Endothelial cell of umbilical vein (primary cell): ENCODE data around the gene PPP2R5A. TPM values are rescaled to one million over a fixed set of nuclear protein-coding genes. Genes with fewer than 3 reads are reported as not detected.

Experiments used
- BruUV-seq: library from RNA; stranded (reverse); fragments of 400-500 nt; replicated peaks from 2 replicates; lab custom pipeline; 2021; lab: Mats Ljungman, UMichigan
- CTCF ChIA-PET: fragments of 300-600, 350-600 bp; sonication (Branson Sonifier 250); formaldehyde crosslinking; loops from one replicate; lab custom pipeline; 2021; ENCODE audit warnings: antibody characterized with exemption, inconsistent platforms; lab: Charles Lee
- POLR2A ChIA-PET: fragments of 300-600, 350-600 bp; sonication (Branson Sonifier 250); formaldehyde crosslinking; loops from one replicate; lab custom pipeline; 2021; ENCODE audit warnings: antibody characterized with exemption, inconsistent platforms; lab: Charles Lee
- DNase-seq: peaks from one replicate; pipeline ENCODE4 v3.0.0-alpha.2; 2011; ENCODE audit warnings: low read depth, low spot score
- FAIRE-seq: peaks from 2 replicates; lab custom pipeline; 2011; peaks lifted over from hg19 to GRCh38; lab: Jason Lieb, UNC
- H2AFZ ChIP-seq: 2 replicates; pipeline ENCODE4 v1.6.0; 2012; ENCODE audit warnings: low read depth, low read length, control low read depth, inconsistent platforms
- H3K27ac ChIP-seq: 2 replicates; pipeline ENCODE4 v1.5.1; 2011; ENCODE audit warnings: low read depth, mild to moderate bottlenecking, control low read depth, low read length, moderate library complexity; ENCODE audit not compliant: insufficient read depth
- H3K27me3 ChIP-seq, 2 experiments: 2 replicates each; pipeline versions ENCODE4 v1.6.0 to v1.6.1; 2011; ENCODE audit warnings: low read length in 2 of 2, mixed read lengths in 1 of 2; ENCODE audit not compliant: control insufficient read depth in 2 of 2, insufficient read depth in 2 of 2
- H3K36me3 ChIP-seq, 2 experiments: 2 replicates in 1 of 2; 3 replicates in 1 of 2; pipeline ENCODE4 v1.5.1; 2011; ENCODE audit warnings: low read length in 2 of 2, mild to moderate bottlenecking in 1 of 2, moderate library complexity in 1 of 2; ENCODE audit not compliant: control insufficient read depth in 2 of 2, insufficient read depth in 2 of 2; ENCODE audit errors: extremely low read depth in 1 of 2
- H3K4me1 ChIP-seq: 3 replicates; pipeline ENCODE4 v1.5.1; 2011; ENCODE audit warnings: mild to moderate bottlenecking, low read length; ENCODE audit not compliant: control insufficient read depth, insufficient read depth; ENCODE audit errors: extremely low read depth
- H3K4me2 ChIP-seq: 2 replicates; pipeline ENCODE4 v1.6.1; 2011; ENCODE audit warnings: low read length, control low read depth, mixed read lengths; ENCODE audit not compliant: insufficient read depth
- H3K4me3 ChIP-seq, 3 experiments: fragments of 200-600 bp in 1 of 3; sonication (generic), shearing (Covaris generic) in 1 of 3; replicated peaks in 1 of 3; 2 replicates each; pipeline ENCODE4 v1.5.1; 2011 to 2016; ENCODE audit warnings: control low read depth in 3 of 3, low read length in 3 of 3, mild to moderate bottlenecking in 2 of 3, inconsistent platforms in 1 of 3, low read depth in 1 of 3, moderate library complexity in 1 of 3; ENCODE audit not compliant: insufficient read depth in 1 of 3
- H3K79me2 ChIP-seq: 2 replicates; pipeline ENCODE4 v1.6.0; 2012; ENCODE audit warnings: low read length, inconsistent platforms; ENCODE audit not compliant: control insufficient read depth, insufficient read depth
- H3K9ac ChIP-seq: replicated peaks from 2 replicates; pipeline ENCODE3; 2011; ENCODE audit warnings: low read length, control low read depth; ENCODE audit not compliant: insufficient read depth; ENCODE audit errors: extremely low read depth
- H3K9me1 ChIP-seq: replicated peaks from 3 replicates; pipeline ENCODE4 v1.6.0; 2011; ENCODE audit warnings: mild to moderate bottlenecking, low read length; ENCODE audit not compliant: control insufficient read depth, insufficient read depth; ENCODE audit errors: extremely low read depth
- H3K9me3 ChIP-seq: replicated peaks from 2 replicates; pipeline ENCODE4 v1.5.1; 2012; ENCODE audit warnings: low read length, inconsistent platforms; ENCODE audit not compliant: control insufficient read depth, insufficient read depth
- H4K20me1 ChIP-seq: replicated peaks from 2 replicates; pipeline ENCODE3; 2011; ENCODE audit warnings: mild to moderate bottlenecking, low read length; ENCODE audit not compliant: control insufficient read depth, insufficient read depth; ENCODE audit errors: extremely low read depth
- EZH2 ChIP-seq: IDR thresholded peaks from 2 replicates; pipeline ENCODE4 v1.6.1; 2012; ENCODE audit warnings: borderline replicate concordance, low read depth, mild to moderate bottlenecking, moderate library complexity, low read length, inconsistent platforms; ENCODE audit not compliant: severe bottlenecking
- FOS ChIP-seq: IDR thresholded peaks from 2 replicates; pipeline ENCODE4 v1.6.1; 2011; ENCODE audit warnings: mild to moderate bottlenecking, low read length, moderate library complexity, borderline replicate concordance; ENCODE audit not compliant: insufficient read depth
- GATA2 ChIP-seq: IDR thresholded peaks from 2 replicates; pipeline ENCODE4 v1.7.0; 2011; ENCODE audit warnings: low read depth, mild to moderate bottlenecking, moderate library complexity, mixed read lengths, low read length; ENCODE audit not compliant: insufficient read length, insufficient read depth
- JUN ChIP-seq: IDR thresholded peaks from 2 replicates; pipeline ENCODE4 v1.6.1; 2011; ENCODE audit warnings: borderline replicate concordance, low read depth; ENCODE audit not compliant: insufficient read length, insufficient read depth
- MYC ChIP-seq: IDR thresholded peaks from one replicate; pipeline ENCODE4 v1.6.1; 2011; ENCODE audit warnings: mild to moderate bottlenecking, low read depth, low read length
- POLR2A ChIP-seq: IDR thresholded peaks from 2 replicates; pipeline ENCODE4 v1.6.1; 2012; ENCODE audit warnings: low read depth, mild to moderate bottlenecking, control low read depth, low read length
- POLR2AphosphoS5 ChIP-seq: IDR thresholded peaks from 2 replicates; pipeline ENCODE4 v1.6.1; 2012; ENCODE audit warnings: low read depth, mild to moderate bottlenecking, control low read depth, low read length, moderate library complexity; ENCODE audit not compliant: insufficient read depth
- dilution Hi-C: fragments of 300-500 bp; cut with MboI; formaldehyde crosslinking; loops from one replicate; pipeline ENCODE4 v1.15.0; 2019; ENCODE audit warnings: low sequenced_read_pairs; ENCODE audit not compliant: extremely low pct_ligation_motif_present
- intact Hi-C: fragments of 100-400 bp; cut with micrococcal nuclease; formaldehyde crosslinking; loops from one replicate; pipeline ENCODE4 v1.10.0; 2022
- polyA plus RNA-seq, 4 experiments: library from polyadenylated mRNA; depleted of rRNA in 3 of 4; stranded (reverse) in 3 of 4; unstranded in 1 of 4; fragments of >200 nt; gene quantifications; 2 replicates each; pipeline versions ENCODE4 v1.2.1 to v1.2.3, GENCODE V29; 2011 to 2012; ENCODE audit warnings: missing spikeins in 1 of 4
- total RNA-seq: library from RNA; stranded (reverse); gene quantifications from 2 replicates; pipeline ENCODE4 v1.2.3, GENCODE V29; 2021
- TF ChIP-seq, protein P1 (sequence below), 2 donors: IDR thresholded peaks; 1 replicate in 1 of 2; 2 replicates in 1 of 2; pipeline ENCODE4 v1.5.1; 2011; ENCODE audit warnings: low read length in 2 of 2, mild to moderate bottlenecking in 2 of 2, moderate library complexity in 2 of 2, control low read depth in 1 of 2, inconsistent platforms in 1 of 2, low read depth in 1 of 2; ENCODE audit not compliant: insufficient read depth in 1 of 2; ENCODE audit errors: extremely low read depth in 1 of 2
- TF ChIP-seq, protein P2 (sequence below): IDR thresholded peaks from 2 replicates; pipeline ENCODE4 v1.6.1; 2011; ENCODE audit not compliant: insufficient read depth, insufficient read length

Gene PPP2R5A
- total and polyA plus RNA-seq, 2 donors (not counting 3 experiments of a cell fraction or from before 2014, with no cell fraction given), result 11.9 to 34.5 TPM

DNA sequence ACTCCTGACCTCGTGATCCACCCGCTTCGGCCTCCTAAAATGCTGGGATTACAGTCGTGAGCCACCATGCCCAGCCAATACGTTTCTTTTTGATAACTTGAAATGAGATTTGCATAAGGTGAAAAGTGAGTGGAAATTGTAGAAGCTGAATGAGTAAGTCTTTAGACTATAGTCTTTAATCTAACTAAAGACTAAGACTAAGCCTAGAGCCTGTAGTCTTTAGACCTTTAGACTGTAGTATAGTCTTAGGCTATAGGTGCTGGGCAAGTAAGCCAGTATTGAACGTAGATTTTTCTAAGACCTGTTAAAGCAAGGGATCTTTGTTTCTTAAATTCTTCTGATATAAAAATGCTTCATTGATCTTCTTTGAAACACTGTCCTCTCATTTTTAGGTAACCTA lies 12.1 kb downstream of the PPP2R5A start:
- DNase-seq, result no peak
- BruUV-seq, result no TSS peak
- no peaks in the 10 kb centered on the region for H3K9me1 ChIP-seq
- CTCF ChIA-PET, result interaction anchor here (2.2 kb wide), 1 partner anchor 227 kb away, joined by 6 read pairs; no protein-coding TSS in a partner anchor
- H3K4me2 ChIP-seq, result no peak overlapping the region
- intact Hi-C loops (no loop called here), dilution Hi-C loops (no loop called here)
- no peaks in the 10 kb centered on the region for H3K36me3 ChIP-seq
- H3K4me3 ChIP-seq, result no peak overlapping the region
- H3K27ac ChIP-seq, result no peak overlapping the region
- no peak overlapping the region for H3K9ac ChIP-seq
- H3K79me2 ChIP-seq, result peaks cover 29% of the 10 kb centered on the region
- H3K27me3 ChIP-seq, result no peaks in the 10 kb centered on the region
- no peaks in the 10 kb centered on the region for H4K20me1 ChIP-seq
- TF ChIP-seq JUN (no peak), GATA2 (no peak), POLR2A (no peak), POLR2AphosphoS5 (no peak), FOS (no peak), MYC (no peak), EZH2 (no peak)
- TF ChIP-seq, protein P1, sequence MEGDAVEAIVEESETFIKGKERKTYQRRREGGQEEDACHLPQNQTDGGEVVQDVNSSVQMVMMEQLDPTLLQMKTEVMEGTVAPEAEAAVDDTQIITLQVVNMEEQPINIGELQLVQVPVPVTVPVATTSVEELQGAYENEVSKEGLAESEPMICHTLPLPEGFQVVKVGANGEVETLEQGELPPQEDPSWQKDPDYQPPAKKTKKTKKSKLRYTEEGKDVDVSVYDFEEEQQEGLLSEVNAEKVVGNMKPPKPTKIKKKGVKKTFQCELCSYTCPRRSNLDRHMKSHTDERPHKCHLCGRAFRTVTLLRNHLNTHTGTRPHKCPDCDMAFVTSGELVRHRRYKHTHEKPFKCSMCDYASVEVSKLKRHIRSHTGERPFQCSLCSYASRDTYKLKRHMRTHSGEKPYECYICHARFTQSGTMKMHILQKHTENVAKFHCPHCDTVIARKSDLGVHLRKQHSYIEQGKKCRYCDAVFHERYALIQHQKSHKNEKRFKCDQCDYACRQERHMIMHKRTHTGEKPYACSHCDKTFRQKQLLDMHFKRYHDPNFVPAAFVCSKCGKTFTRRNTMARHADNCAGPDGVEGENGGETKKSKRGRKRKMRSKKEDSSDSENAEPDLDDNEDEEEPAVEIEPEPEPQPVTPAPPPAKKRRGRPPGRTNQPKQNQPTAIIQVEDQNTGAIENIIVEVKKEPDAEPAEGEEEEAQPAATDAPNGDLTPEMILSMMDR (IDR thresholded peaks at IDR 0.05; ENCODE audit: extremely low read depth in 1 of 2, insufficient read depth in 1 of 2, low read depth in 1 of 2, low read length in 2 of 2), result no peak
- TF ChIP-seq, protein P2, sequence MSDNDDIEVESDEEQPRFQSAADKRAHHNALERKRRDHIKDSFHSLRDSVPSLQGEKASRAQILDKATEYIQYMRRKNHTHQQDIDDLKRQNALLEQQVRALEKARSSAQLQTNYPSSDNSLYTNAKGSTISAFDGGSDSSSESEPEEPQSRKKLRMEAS, result no peak
- H3K9me3 ChIP-seq, result no peaks in the 10 kb centered on the region
- H2AFZ ChIP-seq, result no peak overlapping the region
- no peaks in the 10 kb centered on the region for H3K4me1 ChIP-seq
- POLR2A ChIA-PET, result no interaction called here
- no peak for FAIRE-seq
